Inferior parietal cortex (tissue), 1 donor: ENCODE measurements around the gene MARCHF3.
"Not testable (repeated sequence)": the region's sequence is repeated elsewhere in the genome, so short reads cannot be mapped to it uniquely, and the experiment has no call there.

Experiments used
- DNase-seq: peaks from one replicate; pipeline ENCODE4 v3.0.0-alpha.2; 2016; ENCODE audit errors: extremely low spot score

MARCHF3 gene, protein sequence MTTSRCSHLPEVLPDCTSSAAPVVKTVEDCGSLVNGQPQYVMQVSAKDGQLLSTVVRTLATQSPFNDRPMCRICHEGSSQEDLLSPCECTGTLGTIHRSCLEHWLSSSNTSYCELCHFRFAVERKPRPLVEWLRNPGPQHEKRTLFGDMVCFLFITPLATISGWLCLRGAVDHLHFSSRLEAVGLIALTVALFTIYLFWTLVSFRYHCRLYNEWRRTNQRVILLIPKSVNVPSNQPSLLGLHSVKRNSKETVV

DNA sequence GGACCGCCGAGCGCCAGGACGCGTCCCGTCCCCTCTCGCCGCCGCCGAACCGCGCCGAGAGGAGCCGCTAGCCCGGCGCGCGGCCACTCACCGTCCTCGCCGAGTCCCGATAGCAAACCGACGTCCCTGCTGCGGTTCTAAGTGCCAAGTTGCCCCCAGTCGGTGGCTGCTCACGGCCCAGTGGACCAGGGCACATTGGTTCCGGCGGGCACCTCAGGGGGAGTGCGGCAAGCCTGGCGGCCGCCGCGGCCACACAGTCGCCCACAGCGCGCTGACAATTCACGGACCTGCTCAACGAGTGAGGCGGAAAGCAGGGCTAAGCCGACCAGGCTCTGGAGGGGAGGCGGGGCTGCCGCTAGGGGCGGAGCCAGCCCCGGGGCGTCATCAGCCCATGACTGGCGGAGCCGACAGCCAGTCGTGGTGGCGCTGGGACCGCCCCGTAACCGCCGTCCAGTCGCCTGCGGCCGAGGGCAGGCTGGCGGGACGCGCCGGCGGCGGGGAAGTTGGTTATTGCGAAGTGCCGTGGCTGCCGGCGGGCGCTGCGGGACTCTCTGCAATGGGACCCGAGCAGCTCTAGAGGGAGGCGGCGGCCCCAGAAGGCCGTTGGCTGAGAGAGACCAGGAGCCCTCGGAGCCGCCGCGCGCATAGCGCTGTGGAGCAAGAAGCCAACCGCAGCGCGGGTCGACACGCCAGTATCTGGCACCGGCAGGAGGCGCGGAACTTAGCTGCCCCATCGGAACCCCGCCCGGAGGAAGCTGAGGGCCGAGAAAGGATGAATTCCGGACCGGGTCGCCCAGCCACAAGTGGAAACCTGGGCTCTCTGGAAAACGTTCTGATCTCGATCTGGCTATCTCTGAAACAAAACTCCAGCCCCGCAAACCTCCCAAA, at the start of gene MARCHF3:
MARCHF3 (minus strand) TSS at position 300 of the 888 bp plus-strand sequence. CDS start 112,387 bp downstream, outside the sequence.
- DNase-seq, result peak; percentile 91

DNA sequence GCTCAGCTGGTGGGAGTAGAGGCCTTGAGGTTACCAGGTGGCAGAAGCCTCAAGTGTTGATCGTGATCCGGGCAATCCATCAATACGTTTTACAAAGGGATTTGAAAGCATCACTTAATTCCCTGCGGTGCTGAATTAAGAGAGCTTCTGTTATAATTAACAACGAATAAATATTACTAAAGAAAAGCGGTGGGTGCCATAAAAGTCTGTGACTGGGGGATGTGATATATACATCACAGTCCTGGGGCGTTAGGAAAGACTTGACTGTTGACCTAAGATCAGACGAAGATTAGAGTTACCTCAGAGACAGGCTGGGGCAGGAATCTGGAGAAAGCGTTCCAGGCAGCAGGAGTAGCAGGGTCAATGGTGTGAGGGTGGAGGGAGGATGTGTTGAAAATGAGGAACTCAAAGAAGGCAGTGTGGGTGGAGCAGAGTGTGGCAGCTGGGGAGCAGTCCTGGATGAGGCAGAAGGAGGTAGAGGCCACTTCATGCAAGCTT, 49.7 kb upstream of the MARCHF3 start:
- DNase-seq, result no peak

- no peak for DNase-seq
Observed at GRCh38 chr5:127077366-127077765, 47.0 kb upstream of the MARCHF3 start.

DNA sequence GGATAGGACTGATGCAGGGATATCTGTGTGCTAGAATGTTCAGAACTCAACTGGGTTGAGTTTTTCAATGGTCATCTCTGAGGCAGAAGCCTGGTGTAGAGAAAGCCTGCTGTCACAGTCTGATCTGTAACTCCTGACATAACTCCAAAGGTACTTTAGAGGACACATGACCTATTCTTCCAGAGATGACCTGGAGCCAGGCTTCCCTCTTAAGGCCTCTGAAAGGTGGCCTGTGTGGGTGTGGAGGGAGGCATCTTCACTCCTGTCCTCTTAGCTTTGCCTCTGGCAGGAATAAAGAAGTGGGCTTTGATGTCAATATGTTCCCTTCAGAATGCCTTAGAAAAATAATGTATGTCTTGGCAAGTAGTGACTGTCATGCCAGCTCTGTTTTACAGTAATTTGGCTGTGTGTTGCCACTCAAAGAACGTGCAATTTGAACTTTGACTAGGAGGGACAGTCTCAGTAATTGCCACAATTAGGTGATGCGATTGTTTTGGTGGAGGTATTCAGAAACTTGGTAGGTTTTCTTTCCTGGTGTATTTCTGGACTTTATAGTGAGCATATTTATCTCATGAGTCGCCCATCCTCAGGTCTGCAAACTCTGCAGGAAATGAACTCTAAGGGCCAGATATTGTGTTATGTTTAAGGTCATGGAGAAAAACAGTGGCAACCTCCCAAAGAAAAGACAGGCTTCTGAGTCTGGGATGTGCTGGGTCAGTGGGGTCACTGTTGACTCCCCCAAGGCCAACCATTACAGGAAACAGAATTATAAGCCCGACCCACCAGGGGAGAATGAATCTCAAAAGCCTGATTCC, 46.2 kb upstream of the MARCHF3 start:
- DNase-seq, result no peak

DNA sequence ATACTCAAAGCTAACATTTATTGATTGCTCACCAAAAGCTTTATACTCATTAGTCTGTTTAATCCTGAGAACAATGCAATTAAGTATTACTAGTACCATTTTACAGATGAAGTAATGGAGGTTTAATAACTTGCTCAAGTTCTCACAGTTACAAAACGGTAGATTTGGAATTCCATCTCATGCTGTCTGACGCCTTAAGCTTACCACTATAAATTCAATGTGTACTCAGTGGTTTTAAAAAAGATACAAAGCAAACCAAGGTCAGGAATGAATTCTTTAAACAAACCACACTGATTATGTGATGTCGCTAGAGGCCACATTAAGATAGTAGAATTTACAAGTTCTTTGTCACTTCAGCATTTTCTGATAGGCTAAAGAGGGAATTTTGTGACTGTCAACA, 44.1 kb upstream of the MARCHF3 start:
- no peak for DNase-seq

- DNase-seq, result no peak
Observed at GRCh38 chr5:127072861-127073846, 42.8 kb upstream of the MARCHF3 start, which contains the start of gene C5orf63. TSS of gene C5orf63 (minus strand) at chr5:127073502. CDS start at chr5:127058995, 14,507 bp downstream.

- DNase-seq, result no peak
Observed at GRCh38 chr5:127070243-127070642, 39.9 kb upstream of the MARCHF3 start.

DNA sequence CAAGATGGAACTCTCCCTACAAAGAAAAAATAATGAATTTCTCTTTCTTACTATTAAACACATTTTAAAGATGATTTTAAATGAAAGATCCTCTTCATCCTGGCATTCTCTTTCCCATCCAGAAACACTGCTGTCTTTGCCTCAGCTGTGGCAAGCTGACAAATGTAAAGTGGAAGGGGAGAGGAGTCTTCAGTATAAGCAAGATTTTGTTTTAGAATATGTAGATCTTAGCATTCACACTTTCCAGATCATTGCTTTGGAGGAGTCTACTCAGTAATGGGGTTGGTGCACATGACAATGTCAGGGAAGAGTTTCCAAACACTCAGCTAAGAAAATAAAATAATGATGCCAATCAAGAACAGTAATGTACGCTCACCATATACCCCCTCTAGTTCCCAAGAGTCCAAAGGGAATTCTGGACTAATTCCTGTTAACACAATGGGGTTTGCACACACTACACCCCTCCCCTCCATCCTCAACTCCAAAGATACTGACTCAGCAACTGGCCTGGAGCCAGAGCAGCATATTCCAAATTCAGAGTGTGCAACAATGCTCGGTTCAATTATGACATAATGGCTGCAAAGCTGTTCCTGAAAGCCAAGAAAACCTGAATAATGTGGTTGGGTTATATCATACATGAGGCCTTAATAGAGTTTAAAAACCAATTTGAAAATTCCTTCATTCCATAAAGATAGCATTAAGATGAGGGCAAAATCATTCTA, 38.3 kb upstream of the MARCHF3 start:
- DNase-seq, result no peak

DNA sequence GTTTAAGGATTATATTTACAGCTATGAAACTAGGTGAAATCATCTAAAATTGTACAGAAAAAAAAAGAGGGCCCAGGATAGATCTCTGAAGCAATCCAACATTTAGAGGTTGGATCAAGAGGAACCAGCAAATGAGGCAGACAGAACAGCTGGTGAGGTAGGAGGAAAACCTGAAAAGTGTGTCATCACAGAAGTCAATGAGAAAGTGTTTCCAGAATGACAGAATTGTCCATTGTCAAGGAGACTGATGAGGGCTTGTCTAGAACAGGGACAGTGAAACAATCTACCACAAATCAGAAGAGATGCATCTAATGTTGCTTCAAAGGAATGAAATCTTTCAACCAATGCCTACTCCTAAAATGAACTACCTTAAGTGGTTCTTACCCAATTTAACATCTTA, 36.4 kb upstream of the MARCHF3 start:
- peak; percentile 17 for DNase-seq

- DNase-seq, result no peak
Observed at GRCh38 chr5:127064253-127064840, 34.0 kb upstream of the MARCHF3 start.

- DNase-seq, result no peak
Observed at GRCh38 chr5:127063257-127063913, 33.0 kb upstream of the MARCHF3 start.

GRCh38 chr5:127061956-127062355, 31.6 kb upstream of the MARCHF3 start:
- no peak for DNase-seq

DNA sequence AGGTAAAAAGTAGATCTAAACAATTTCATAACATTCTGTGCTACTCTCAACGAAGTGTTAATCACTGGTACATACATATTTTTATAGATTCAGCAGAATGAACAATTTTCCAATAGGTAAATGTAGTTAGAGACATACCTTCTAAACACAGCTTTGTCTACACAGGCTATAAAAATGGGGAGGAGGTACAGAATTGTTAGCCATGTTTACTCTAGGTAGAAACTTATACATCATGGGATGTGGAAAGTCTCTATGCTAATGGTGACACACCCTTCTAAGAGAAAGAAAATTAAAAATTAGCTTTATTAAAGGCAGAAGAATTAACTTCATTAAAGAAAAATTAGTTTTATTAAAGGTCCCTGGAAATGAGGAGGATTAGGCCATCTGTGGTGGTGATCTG, 31.2 kb upstream of the MARCHF3 start:
- no peak for DNase-seq

DNA sequence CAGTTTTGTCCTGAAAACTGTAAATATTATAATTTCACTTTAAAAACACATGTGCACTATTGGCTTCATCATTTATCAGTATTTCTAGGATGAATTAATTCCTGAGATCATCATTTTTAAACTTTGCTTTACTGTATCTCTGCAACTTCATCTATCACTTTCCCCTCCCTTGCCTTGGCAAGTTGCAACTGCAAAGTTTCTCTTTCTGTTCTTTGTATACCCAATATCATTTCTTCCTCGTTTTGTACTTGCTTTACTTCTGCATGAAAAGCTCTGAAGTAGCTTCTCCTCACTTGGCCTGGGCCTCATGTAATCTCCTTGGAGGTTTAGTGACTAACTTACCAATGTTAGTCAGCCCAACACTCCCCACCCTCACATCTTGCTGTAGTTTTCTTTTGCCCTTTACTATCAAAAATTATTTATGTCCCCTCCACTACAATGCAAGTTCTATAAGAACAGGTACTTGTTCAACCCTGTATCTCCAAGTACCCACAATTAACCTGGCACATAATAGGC, 30.2 kb upstream of the MARCHF3 start:
- DNase-seq, result no peak

DNA sequence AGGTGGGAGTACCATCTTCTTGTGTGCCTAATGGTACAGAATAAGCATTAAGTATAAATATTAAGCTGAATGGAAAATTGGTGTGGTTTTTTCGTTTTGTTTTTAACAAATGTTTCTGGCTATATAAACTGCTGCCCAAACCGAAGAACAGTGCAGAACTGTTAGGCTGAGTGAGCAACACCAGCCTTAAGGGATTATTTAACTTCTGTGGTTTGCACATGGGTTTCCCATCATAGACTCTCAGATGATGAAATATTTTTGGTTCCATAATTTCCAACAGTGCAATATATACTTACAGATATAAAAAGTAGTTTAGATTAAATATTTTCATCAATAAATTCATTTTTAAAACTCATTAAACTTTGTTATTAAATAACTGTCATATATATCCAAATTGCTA, 26.5 kb upstream of the MARCHF3 start:
- DNase-seq, result no peak

DNA sequence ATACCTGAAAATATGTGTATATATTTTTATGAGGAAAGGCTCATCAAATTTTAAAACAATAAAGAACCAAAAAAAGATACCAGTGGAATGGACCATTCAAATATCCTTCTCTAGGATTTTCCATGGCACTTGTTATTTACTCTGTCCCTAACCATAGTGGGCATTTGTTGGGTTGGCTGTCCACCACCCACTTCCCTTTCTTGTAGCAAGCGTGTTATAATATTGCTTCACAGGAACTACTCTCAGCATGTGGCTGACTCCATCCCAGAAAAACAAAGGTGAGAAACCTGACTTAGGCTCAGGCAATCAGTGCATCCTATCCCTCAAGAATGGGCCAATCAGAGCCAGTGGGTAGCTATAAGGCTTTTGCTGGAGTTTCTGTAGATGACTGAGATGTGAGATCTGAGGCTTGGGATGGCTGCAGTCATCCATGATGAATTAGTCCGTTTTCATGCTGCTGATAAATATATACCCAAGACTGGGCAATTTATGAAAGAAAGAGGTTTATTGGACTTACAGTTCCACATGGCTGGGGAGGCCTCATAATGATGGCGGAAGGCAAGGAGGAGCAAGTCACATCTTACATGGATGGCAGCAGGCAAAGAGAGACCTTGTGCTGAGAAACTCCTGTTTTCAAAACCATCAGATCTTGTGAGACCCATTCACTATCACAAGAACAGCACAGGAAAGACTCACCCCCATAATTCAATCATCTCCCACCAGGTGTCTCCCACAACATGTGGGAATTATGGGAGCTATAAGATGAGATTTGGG, 25.7 kb upstream of the MARCHF3 start:
- no peak for DNase-seq

- DNase-seq, result not testable (repeated sequence)
Observed at GRCh38 chr5:127053551-127053950, 23.2 kb upstream of the MARCHF3 start.

DNA sequence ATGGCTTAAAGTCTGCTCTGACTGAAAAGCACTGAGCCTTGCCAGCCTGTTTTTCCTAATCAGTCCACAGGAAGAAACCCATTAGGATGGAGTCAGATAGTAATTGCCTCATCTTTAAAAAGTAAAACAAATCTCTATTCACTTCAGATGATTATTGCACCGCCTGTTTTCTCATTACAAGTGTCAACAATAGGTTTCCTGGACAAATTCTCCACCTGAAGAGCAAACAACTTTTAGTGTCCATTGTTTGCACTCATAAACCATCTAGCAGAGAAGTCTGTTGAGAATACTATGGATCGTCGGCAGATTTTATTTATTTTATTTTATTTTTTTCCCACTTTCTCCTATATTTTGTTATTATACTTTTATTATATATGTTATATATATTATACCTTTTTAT, 22.7 kb upstream of the MARCHF3 start:
- DNase-seq, result no peak
